AG04450 (cell line): ENCODE measurements around the gene SFXN5. TPM values are rescaled to one million over a fixed set of nuclear protein-coding genes. Genes with fewer than 3 reads are reported as not detected.

Source experiments
- CTCF ChIA-PET: fragments of 300-600, 350-600 bp; formaldehyde crosslinking; extraction: SDS; loops from one replicate; lab custom pipeline; 2022; ENCODE audit warnings: antibody characterized with exemption, inconsistent platforms; lab: Charles Lee
- POLR2A ChIA-PET: fragments of 350-600 bp; formaldehyde crosslinking; extraction: SDS; loops from one replicate; lab custom pipeline; 2021; ENCODE audit warnings: antibody characterized with exemption, inconsistent platforms; lab: Yijun Ruan, JAX
- DNase-seq: peaks from one replicate; pipeline ENCODE4 v3.0.0-alpha.2; 2011; ENCODE audit warnings: low read depth, low spot score
- H3K27ac ChIP-seq: one replicate; pipeline ENCODE4 v1.5.1; 2012; ENCODE audit warnings: low read depth, low read length, control low read depth
- H3K27me3 ChIP-seq: one replicate; pipeline ENCODE4 v1.6.0; 2012; ENCODE audit warnings: low read length; ENCODE audit not compliant: control insufficient read depth, insufficient read depth
- H3K4me3 ChIP-seq: 2 replicates; pipeline ENCODE4 v1.5.1; 2011; ENCODE audit warnings: mild to moderate bottlenecking, low read depth, low read length, control low read depth
- H3K9me3 ChIP-seq: 2 replicates; pipeline ENCODE4 v1.5.1; 2012; ENCODE audit warnings: low read length; ENCODE audit not compliant: control insufficient read depth, insufficient read depth
- CTCF ChIP-seq: IDR thresholded peaks from 2 replicates; pipeline ENCODE4 v1.5.1; 2011; ENCODE audit warnings: low read depth, low read length, control low read depth, inconsistent platforms
- polyA plus RNA-seq: library from polyadenylated mRNA; depleted of rRNA; stranded (reverse); fragments of >200 nt; gene quantifications from 2 replicates; pipeline ENCODE4 v1.2.3, GENCODE V29; 2011

The SFXN5 gene
- polyA plus RNA-seq, 1 experiment: 11.8 TPM

GRCh38 chr2:73075477-73076373 lies 4.2 kb upstream of the SFXN5 start:
- no peak for TF ChIP-seq CTCF
- ChIA-PET CTCF (interaction anchor here (1.0 to 1.4 kb wide), 2 partner anchors 9 to 80 kb away, joined by 3 read pairs; no protein-coding TSS in a partner anchor), POLR2A (no interaction called here)
- H3K4me3 ChIP-seq: no peak overlapping the region
- no peaks in the 10 kb centered on the region for H3K27me3 ChIP-seq
- no peak for DNase-seq
- no peak overlapping the region for H3K27ac ChIP-seq
- no peaks in the 10 kb centered on the region; the same call in 1 of the 2 replicates for H3K9me3 ChIP-seq

- DNase-seq: no peak
- no peaks in the 10 kb centered on the region for H3K27me3 ChIP-seq
- TF ChIP-seq CTCF: no peak
- ChIA-PET CTCF (interaction anchor here (1.4 to 2.6 kb wide), 3 partner anchors 12 to 102 kb away, joined by 3 to 9 read pairs (median 8); no protein-coding TSS in a partner anchor), POLR2A (no interaction called here)
- no peaks in the 10 kb centered on the region; the same call in 1 of the 2 replicates for H3K9me3 ChIP-seq
- no peak overlapping the region for H3K4me3 ChIP-seq
- no peak overlapping the region for H3K27ac ChIP-seq
These were observed 2.9 kb upstream of the SFXN5 start for GRCh38 chr2:73074110-73075069.

GRCh38 chr2:73072416-73072815 lies 904 bp upstream of the SFXN5 start:
- no peak for TF ChIP-seq CTCF
- H3K9me3 ChIP-seq: no peaks in the 10 kb centered on the region; the same call in 1 of the 2 replicates
- ChIA-PET POLR2A (no interaction called here), CTCF (interaction anchor here (0.6 to 2.6 kb wide), 5 partner anchors 14 to 104 kb away, joined by 3 to 9 read pairs (median 3); no protein-coding TSS in a partner anchor)
- no peak for DNase-seq
- H3K4me3 ChIP-seq: peak overlapping the region; percentile 83; the same call in 1 of the 2 replicates
- H3K27me3 ChIP-seq: no peaks in the 10 kb centered on the region
- H3K27ac ChIP-seq: peak overlapping the region; percentile 88

DNA sequence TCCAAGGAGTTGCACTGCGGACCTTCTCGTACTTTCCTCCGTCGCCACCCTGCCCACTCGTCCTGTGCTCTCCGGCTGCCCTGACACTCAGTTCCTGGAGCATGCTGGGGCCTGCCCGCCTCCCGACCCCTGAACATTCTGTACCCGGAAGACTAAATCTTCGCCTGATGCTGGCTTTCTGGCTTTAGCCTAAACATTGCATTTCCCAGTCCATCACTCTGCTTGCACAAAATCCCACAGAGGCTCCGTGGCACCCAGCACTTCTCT lies 550 bp upstream of the SFXN5 start:
- Histone ChIP-seq H3K4me3 (peak overlapping the region; percentile 83), H3K27me3 (no peaks in the 10 kb centered on the region), H3K27ac (peak overlapping the region; percentile 88), H3K9me3 (no peaks in the 10 kb centered on the region; the same call in 1 of the 2 replicates)
- ChIA-PET CTCF (interaction anchor here (1.0 to 2.6 kb wide), 3 partner anchors 14 to 104 kb away, joined by 3 to 9 read pairs (median 8); no protein-coding TSS in a partner anchor), POLR2A (interaction anchor here (1.0 kb wide), 1 partner anchor 162 kb away, joined by 4 read pairs; the partner anchor contains the start of gene CCT7)
- no peak for TF ChIP-seq CTCF
- DNase-seq: no peak
